SH-SY5Y (cell line): ENCODE data around the gene PYHIN1.

Experiments
- GATA2 ChIP-seq: IDR thresholded peaks from 2 replicates; pipeline ENCODE4 v1.6.1; 2011; ENCODE audit warnings: mild to moderate bottlenecking, low read depth, low read length
- GATA3 ChIP-seq: IDR thresholded peaks from 2 replicates; pipeline ENCODE4 v1.6.1; 2011; ENCODE audit warnings: low read depth, mild to moderate bottlenecking, low read length, moderate library complexity

The PYHIN1 gene

GRCh38 chr1:158999316-159000069 is 68.1 kb downstream of the PYHIN1 start:
- TF ChIP-seq GATA2 (no peak), GATA3 (no peak)

- TF ChIP-seq GATA3 (no peak), GATA2 (no peak)
Observed at GRCh38 chr1:159000070-159000409, 68.7 kb downstream of the PYHIN1 start.

GRCh38 chr1:159000625-159001024 is 69.3 kb downstream of the PYHIN1 start:
- TF ChIP-seq GATA3 (no peak), GATA2 (no peak)

GRCh38 chr1:159005161-159005560 is 73.8 kb downstream of the PYHIN1 start:
- TF ChIP-seq GATA2, result no peak
- no peak for TF ChIP-seq GATA3

GRCh38 chr1:159005676-159006075 is 74.3 kb downstream of the PYHIN1 start:
- TF ChIP-seq GATA2 (no peak), GATA3 (no peak)

GRCh38 chr1:159007726-159008125 is 76.4 kb downstream of the PYHIN1 start:
- no peak for TF ChIP-seq GATA2
- TF ChIP-seq GATA3, result no peak

GRCh38 chr1:159008744-159009188 is 77.4 kb downstream of the PYHIN1 start:
- TF ChIP-seq GATA3 (no peak), GATA2 (no peak)

GRCh38 chr1:159009287-159009686 is 77.9 kb downstream of the PYHIN1 start:
- TF ChIP-seq GATA2, result no peak
- no peak for TF ChIP-seq GATA3

- no peak for TF ChIP-seq GATA2
- TF ChIP-seq GATA3, result no peak
Observed at GRCh38 chr1:159009704-159010361, 78.5 kb downstream of the PYHIN1 start, which contains the start of gene IFI16. IFI16 (plus strand) TSS chr1:159009907; CDS start chr1:159014681, 4,774 bp downstream.

- TF ChIP-seq GATA2 (no peak), GATA3 (no peak)
Observed at GRCh38 chr1:159010391-159010790, 79.0 kb downstream of the PYHIN1 start.

- TF ChIP-seq GATA2, result no peak
- TF ChIP-seq GATA3, result no peak
Observed at GRCh38 chr1:159011751-159012150, 80.4 kb downstream of the PYHIN1 start.

- no peak for TF ChIP-seq GATA3
- no peak for TF ChIP-seq GATA2
Observed at GRCh38 chr1:159012495-159012894, 81.1 kb downstream of the PYHIN1 start.

- no peak for TF ChIP-seq GATA3
- no peak for TF ChIP-seq GATA2
Observed at GRCh38 chr1:159014003-159014571, 82.7 kb downstream of the PYHIN1 start.

- TF ChIP-seq GATA2, result no peak
- no peak for TF ChIP-seq GATA3
Observed at GRCh38 chr1:159014851-159015250, 83.5 kb downstream of the PYHIN1 start.
